ENCODE data around the gene ACTA1. TPM values are rescaled to one million over a fixed set of nuclear protein-coding genes. Genes with fewer than 3 reads are reported as not detected.

The ACTA1 gene
- total and polyA plus RNA-seq, 2 of the 8 experiments (the other 6 are each of a cell fraction or from before 2014, with no cell fraction given) = 23.5 to 58.2 TPM

DNA sequence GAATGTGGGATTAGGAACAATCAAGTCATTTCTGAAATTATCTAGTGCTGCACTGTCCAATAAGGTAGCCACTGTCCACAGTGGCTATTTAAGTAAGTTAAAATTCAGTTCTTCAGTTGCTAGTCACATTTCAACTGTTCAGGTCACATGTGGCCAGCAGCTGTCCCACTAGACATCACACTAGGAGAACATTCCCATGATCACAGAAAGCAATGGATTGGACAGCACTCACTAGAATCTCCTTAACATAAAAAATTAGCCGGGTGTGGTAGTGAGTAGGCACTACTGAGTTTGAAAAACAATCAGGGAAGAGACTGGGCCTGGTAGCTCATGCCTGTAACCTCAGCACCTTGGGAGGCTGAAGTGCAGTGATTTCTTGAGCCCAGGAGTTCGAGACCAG lies 40.6 kb upstream of the ACTA1 start:
- no peak overlapping the region for H3K9ac ChIP-seq (replicated peaks in 1 of 4; ENCODE audit: extremely low read depth in 1 of 4, low read depth in 3 of 4, low read length in 3 of 4)
- H3K9me3 ChIP-seq (ENCODE audit: insufficient read depth in 2 of 2, low read depth in 1 of 2, low read length in 1 of 2) = no peaks in the 10 kb centered on the region
- H2BK15ac ChIP-seq (ENCODE audit: low read length) = no peak overlapping the region
- no peak overlapping the region for H2BK20ac ChIP-seq (ENCODE audit: low read length)
- WGBS, 2 experiments (ENCODE audit: extremely low coverage in 1 of 2, insufficient coverage in 1 of 2, insufficient read length in 1 of 2, insufficient replicate concordance in 2 of 2, low coverage in 1 of 2, low lambda C conversion rate in 2 of 2, missing lambda C conversion rate in 1 of 2) = 90% methylated on average over 2 of the region's 2 CpGs; no CpG with 5 or more reads in 1 of the 2 experiments
- H3K14ac ChIP-seq (ENCODE audit: insufficient read length) = no peak overlapping the region
- H3K4me3 ChIP-seq (ENCODE audit: extremely low read depth in 1 of 4, insufficient read depth in 2 of 4, low read depth in 3 of 4, low read length in 4 of 4) = no peak overlapping the region
- H3K18ac ChIP-seq (ENCODE audit: extremely low read depth, low read length) = no peak overlapping the region
- no peak overlapping the region for H3K27ac ChIP-seq (ENCODE audit: low read depth, low read length)
- H4K8ac ChIP-seq (ENCODE audit: extremely low read depth, insufficient read depth, low read length) = no peak overlapping the region
- no peak overlapping the region for H4K5ac ChIP-seq (ENCODE audit: insufficient read length, low read depth, low read length)
- no peak overlapping the region for H2BK5ac ChIP-seq (ENCODE audit: low read depth, low read length)
- H3K4me2 ChIP-seq (ENCODE audit: insufficient read depth in 1 of 2, low read depth in 2 of 2, low read length in 2 of 2) = no peak overlapping the region
- FAIRE-seq (no peak), DNase-seq (ENCODE audit: low read depth in 1 of 2, low spot score in 2 of 2) (no peak)
- H3K4me1 ChIP-seq (replicated peaks in 1 of 4; ENCODE audit: control insufficient read depth in 3 of 4, insufficient read depth in 4 of 4, low read length in 3 of 4) = no peaks in the 10 kb centered on the region
- peaks cover 1 to 54% (median 23%) of the 10 kb centered on the region in 4 experiments; a peak in 5 of 8 replicates for H3K36me3 ChIP-seq (ENCODE audit: control insufficient read depth in 2 of 4, insufficient read depth in 4 of 4, low read length in 3 of 4)
- no peaks in the 10 kb centered on the region for H3K27me3 ChIP-seq (replicated peaks in 1 of 4; ENCODE audit: control insufficient read depth in 3 of 4, extremely low read depth in 1 of 4, insufficient read depth in 3 of 4, low read length in 3 of 4)
- peaks cover 0 to 4% of the 10 kb centered on the region in 2 experiments for H4K20me1 ChIP-seq (replicated peaks in 1 of 2; ENCODE audit: control insufficient read depth in 1 of 2, insufficient read depth in 2 of 2, low read length in 2 of 2)
- H2AFZ ChIP-seq (ENCODE audit: low read length) = no peak overlapping the region
- TF ChIP-seq CREB1 (IDR thresholded peaks at IDR 0.05) (no peak), RNF2 (IDR thresholded peaks at IDR 0.05; ENCODE audit: borderline replicate concordance, low read depth, low read length, missing control alignments, poor library complexity, severe bottlenecking) (no peak), HDAC6 (IDR thresholded peaks at IDR 0.05; ENCODE audit: low read depth, low read length) (no peak), TBP (IDR thresholded peaks at IDR 0.05; ENCODE audit: low read depth, low read length) (no peak), PHF8 (conservative IDR thresholded peaks at IDR 0.05; ENCODE audit: low read depth, low read length) (no peak), GABPA (IDR thresholded peaks at IDR 0.05; ENCODE audit: borderline replicate concordance, insufficient read depth, low read length) (no peak), TAF7 (optimal IDR thresholded peaks at IDR 0.05; ENCODE audit: borderline replicate concordance, low read depth, low read length) (no peak), MAFK (IDR thresholded peaks at IDR 0.05; ENCODE audit: low read depth, low read length) (no peak), JUND (IDR thresholded peaks at IDR 0.05; ENCODE audit: low read length) (no peak), SIX5 (IDR thresholded peaks at IDR 0.05; ENCODE audit: low read depth, low read length) (no peak), CEBPB (IDR thresholded peaks at IDR 0.05; ENCODE audit: low read depth, low read length) (no peak), SP1 (IDR thresholded peaks at IDR 0.05; ENCODE audit: low read depth, low read length) (no peak)
- no peak overlapping the region for H2AK5ac ChIP-seq (ENCODE audit: low read depth, low read length)
- CTCF ChIA-PET (ENCODE audit: partially characterized antibody) = interaction anchor here (0.6 to 1.0 kb wide), 2 partner anchors 20 to 30 kb away, joined by 3 read pairs; no protein-coding TSS in a partner anchor
- POLR2A ChIA-PET (ENCODE audit: partially characterized antibody) = no interaction called here
- no peaks in the 10 kb centered on the region for H3K79me2 ChIP-seq (ENCODE audit: control insufficient read depth in 1 of 2, insufficient read depth in 2 of 2, low read length in 2 of 2)
- H2BK120ac ChIP-seq (replicated peaks; ENCODE audit: low read depth, low read length) = no peak overlapping the region
- no peaks in the 10 kb centered on the region for H3K23me2 ChIP-seq (ENCODE audit: low read depth, low read length)
- no peaks in the 10 kb centered on the region for H3K79me1 ChIP-seq (ENCODE audit: low read depth, low read length)
- H3K23ac ChIP-seq (ENCODE audit: insufficient read length) = no peak overlapping the region
- H3K56ac ChIP-seq (replicated peaks; ENCODE audit: insufficient read length, low read depth, low read length) = no peak overlapping the region
- H3K4ac ChIP-seq (replicated peaks; ENCODE audit: insufficient read length, low read depth, low read length) = no peak overlapping the region
- no peak overlapping the region for H2BK12ac ChIP-seq (ENCODE audit: low read depth, low read length)
- no peak overlapping the region for H4K91ac ChIP-seq (replicated peaks; ENCODE audit: insufficient read length, low read length)

Measured in H1 (cell line).